OCI-LY3 (cell line): Measurements from ENCODE around the gene MRPL42.

Experiments used
- H2AFZ ChIP-seq: fragments of 200-600, 300-600 bp; shearing (Covaris generic); 2 replicates; pipeline ENCODE4 v1.6.0; 2014; ENCODE audit warnings: antibody characterized with exemption, low read depth, low read length
- H3K27ac ChIP-seq: fragments of 200-600, 300-600 bp; sonication (generic); 2 replicates; pipeline ENCODE4 v1.5.1; 2014; ENCODE audit warnings: mild to moderate bottlenecking, low read length, moderate library complexity, mixed read lengths
- H3K27me3 ChIP-seq: fragments of 200-600, 300-600 bp; sonication (generic); 2 replicates; pipeline ENCODE4 v1.6.1; 2014; ENCODE audit warnings: low read depth, low read length, mixed read lengths
- H3K36me3 ChIP-seq: fragments of 200-600, 300-600 bp; sonication (generic); replicated peaks from 2 replicates; pipeline ENCODE3; 2014; ENCODE audit warnings: low read depth, low read length, mixed read lengths
- H3K4me1 ChIP-seq: fragments of 300-600, 200-600 bp; sonication (generic); 2 replicates; pipeline ENCODE4 v1.6.1; 2014; ENCODE audit warnings: low read length, mixed read lengths
- H3K4me2 ChIP-seq: fragments of 200-600, 300-600 bp; sonication (generic); 2 replicates; pipeline ENCODE4 v1.6.1; 2014; ENCODE audit warnings: low read length, mixed read lengths
- H3K4me3 ChIP-seq: fragments of 300-600, 200-600 bp; sonication (generic); 2 replicates; pipeline ENCODE4 v1.5.1; 2014; ENCODE audit warnings: antibody characterized with exemption, mild to moderate bottlenecking, low read length, moderate library complexity
- H3K79me2 ChIP-seq: fragments of 300-600, 200-600 bp; shearing (Covaris generic); 2 replicates; pipeline ENCODE4 v1.6.1; 2014; ENCODE audit warnings: mild to moderate bottlenecking, low read length, mixed read lengths
- H3K9ac ChIP-seq: fragments of 300-600, 200-600 bp; shearing (Covaris generic); 2 replicates; pipeline ENCODE4 v1.6.0; 2014; ENCODE audit warnings: mild to moderate bottlenecking, low read length, moderate library complexity
- H3K9me3 ChIP-seq: fragments of 200-600, 300-600 bp; shearing (Covaris generic); 2 replicates; pipeline ENCODE4 v1.6.1; 2014; ENCODE audit warnings: low read length, mixed read lengths; ENCODE audit not compliant: insufficient read depth
- H4K20me1 ChIP-seq: fragments of 200-600, 300-600 bp; sonication (generic); 2 replicates; pipeline ENCODE4 v1.6.1; 2016; ENCODE audit warnings: low read length, mixed read lengths; ENCODE audit not compliant: insufficient read depth
- CTCF ChIP-seq: fragments of 200-600, 300-600 bp; sonication (generic); IDR thresholded peaks from 2 replicates; pipeline ENCODE4 v1.5.1; 2014; ENCODE audit warnings: antibody characterized with exemption, low read length, low read depth
- EZH2phosphoT487 ChIP-seq: fragments of 200-600 bp; shearing (Covaris generic); IDR thresholded peaks from 2 replicates; pipeline ENCODE4 v1.6.1; 2018; ENCODE audit warnings: antibody characterized with exemption, mixed run types, low read depth

The MRPL42 gene

DNA sequence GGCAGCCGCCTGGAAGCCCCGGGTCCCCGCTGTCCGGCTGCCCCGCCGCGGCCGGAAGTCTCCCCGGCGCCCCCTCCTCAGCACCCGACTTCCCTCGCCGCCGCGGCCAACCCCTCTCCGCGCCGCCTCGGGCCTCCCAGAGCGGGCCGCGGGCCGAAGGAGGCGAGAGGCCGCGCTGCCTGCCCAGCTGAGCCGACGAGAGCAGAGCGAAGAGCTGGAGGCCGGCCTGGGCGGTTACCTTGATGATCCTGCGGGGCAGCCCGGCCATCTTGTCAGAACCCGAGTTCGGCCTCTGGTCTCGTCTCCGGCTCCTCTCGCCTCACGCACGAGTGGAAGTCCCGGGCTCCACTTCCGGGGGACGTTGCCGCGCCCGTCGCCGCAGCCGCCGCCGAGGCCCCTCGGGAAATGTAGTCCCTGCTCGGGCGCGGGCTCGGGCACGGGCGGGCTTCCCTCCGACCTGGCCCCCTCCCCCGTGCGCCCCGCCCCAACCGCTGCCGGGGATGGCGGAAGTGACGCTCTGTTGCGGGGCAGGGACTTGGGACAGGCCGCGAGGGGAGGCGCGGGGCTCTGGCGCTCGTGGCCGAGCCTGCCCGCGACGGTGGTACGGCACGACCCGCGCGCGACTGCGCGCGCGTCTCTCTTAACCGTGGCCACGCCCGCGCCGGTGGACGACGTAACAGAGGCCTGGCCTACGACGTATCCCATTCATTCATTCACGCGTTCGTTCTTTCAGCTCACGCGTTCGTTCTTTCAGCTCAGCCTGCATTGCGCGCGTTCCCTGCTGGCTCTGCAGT lies 25.5 kb upstream of the MRPL42 start, which contains the start of gene UBE2N:
TSS of gene UBE2N (minus strand) at position 331 of the 794 bp plus-strand sequence. CDS start at position 268, 63 bp downstream.
- H4K20me1 ChIP-seq: peaks cover 42% of the 10 kb centered on the region
- peaks cover 59% of the 10 kb centered on the region for H3K79me2 ChIP-seq
- H3K4me1 ChIP-seq: peaks cover 51% of the 10 kb centered on the region
- no peaks in the 10 kb centered on the region for H3K9me3 ChIP-seq
- no peaks in the 10 kb centered on the region for H3K27me3 ChIP-seq
- peak within 1 kb of the TSS; percentile 96 for H3K4me2 ChIP-seq
- peak within 1 kb of the TSS; percentile 96 for H3K9ac ChIP-seq
- peak within 1 kb of the TSS; percentile 96 for H3K4me3 ChIP-seq
- H3K36me3 ChIP-seq: no peaks in the 10 kb centered on the region
- TF ChIP-seq EZH2phosphoT487 (no peak), CTCF (no peak)
- H2AFZ ChIP-seq: peak within 1 kb of the TSS; percentile 86
- H3K27ac ChIP-seq: peak within 1 kb of the TSS; percentile 69

DNA sequence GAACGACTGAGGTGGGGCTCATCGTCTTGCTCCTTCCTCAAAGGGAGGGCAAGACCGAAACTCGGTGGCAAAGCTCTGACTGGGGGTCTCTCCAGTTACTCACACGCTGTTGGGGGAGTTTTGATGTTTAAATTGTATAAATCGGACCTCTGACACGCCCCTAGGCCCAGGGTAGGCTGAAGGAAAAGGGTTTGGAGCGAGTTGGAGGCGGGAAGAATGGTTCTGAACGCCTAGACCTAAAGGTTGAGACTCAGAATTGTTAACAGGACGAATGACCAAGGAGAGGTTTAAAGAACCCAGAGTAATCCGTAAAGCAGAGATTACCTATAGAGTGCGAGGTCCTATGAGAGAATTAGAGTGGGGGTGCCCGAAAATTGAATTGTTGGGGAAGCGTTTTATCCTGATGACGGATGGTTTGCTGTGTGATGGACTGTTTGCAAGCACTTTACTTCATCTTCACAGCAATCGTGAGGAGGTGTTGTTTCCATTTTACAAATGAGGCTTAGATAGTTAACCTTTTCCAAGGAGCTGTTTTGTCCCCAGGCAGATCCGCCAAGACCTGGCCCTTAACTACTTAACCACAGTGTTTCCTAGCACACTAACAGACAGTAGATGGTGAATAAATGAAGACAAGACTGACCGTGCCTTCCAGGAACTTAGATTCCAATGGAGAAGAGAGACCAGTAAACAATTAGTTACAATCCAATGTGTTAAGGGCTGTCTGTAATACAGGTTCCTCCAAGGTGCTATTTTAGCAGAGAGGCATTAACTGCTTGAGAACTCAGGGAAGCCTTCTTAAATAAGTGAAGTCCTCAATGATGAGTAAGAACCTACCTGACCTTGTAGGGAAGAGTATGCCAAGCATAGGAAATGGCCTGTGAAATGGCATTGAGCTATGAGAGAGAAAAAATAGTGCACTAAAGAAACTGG lies 24.6 kb upstream of the MRPL42 start:
- peaks cover 33% of the 10 kb centered on the region for H4K20me1 ChIP-seq
- peak overlapping the region; percentile 69 for H3K27ac ChIP-seq

DNA sequence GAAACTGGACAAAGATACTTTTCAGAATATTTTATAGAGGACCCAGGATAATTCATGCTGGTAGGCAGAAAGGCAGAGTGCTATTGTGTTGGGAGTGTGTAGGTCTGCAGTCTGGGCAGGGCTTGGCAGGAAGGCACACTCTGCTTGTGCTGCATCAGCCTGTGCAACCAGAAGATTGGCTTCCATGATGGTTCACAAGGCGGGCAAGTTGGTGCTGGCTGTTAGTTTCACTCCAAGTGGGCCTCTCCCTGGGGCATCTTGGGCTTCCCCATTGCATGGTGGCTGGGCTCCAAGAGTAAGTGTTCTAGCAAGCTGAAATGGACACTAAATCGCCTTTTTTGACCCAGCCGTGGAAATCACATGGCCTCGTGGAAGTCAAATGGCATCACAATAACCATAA lies 23.7 kb upstream of the MRPL42 start:
- Histone ChIP-seq H3K9me3 (no peaks in the 10 kb centered on the region), H4K20me1 (peaks cover 24% of the 10 kb centered on the region), H3K9ac (no peak overlapping the region), H3K4me1 (peaks cover 42% of the 10 kb centered on the region), H3K27ac (no peak overlapping the region), H3K27me3 (no peaks in the 10 kb centered on the region), H3K4me2 (0 out of 2 replicates have a peak overlapping the region, but pooled peaks have one; percentile 96), H3K79me2 (peaks cover 41% of the 10 kb centered on the region), H3K36me3 (no peaks in the 10 kb centered on the region), H2AFZ (no peak overlapping the region), H3K4me3 (no peak overlapping the region)
- TF ChIP-seq CTCF: no peak
- TF ChIP-seq EZH2phosphoT487: no peak

More for the DNA sequence above, 24.6 kb upstream of the MRPL42 start:
- Histone ChIP-seq H3K4me1 (peaks cover 45% of the 10 kb centered on the region), H3K4me3 (peak overlapping the region; percentile 96), H3K4me2 (peak overlapping the region; percentile 96), H3K9me3 (no peaks in the 10 kb centered on the region), H2AFZ (peak overlapping the region; percentile 86), H3K79me2 (peaks cover 50% of the 10 kb centered on the region), H3K9ac (peak overlapping the region; percentile 96), H3K27me3 (no peaks in the 10 kb centered on the region), H3K36me3 (no peaks in the 10 kb centered on the region)
- TF ChIP-seq EZH2phosphoT487: no peak
- no peak for TF ChIP-seq CTCF
